DMS79 (cell line): Measurements from ENCODE around the gene MAGIX.
"Not testable (repeated sequence)": the region's sequence is repeated elsewhere in the genome, so short reads cannot be mapped to it uniquely, and the experiment has no call there.

ENCODE experiments used
- DNase-seq: peaks from one replicate; lab custom pipeline; 2025; lab: John Stamatoyannopoulos, UW

MAGIX gene

GRCh38 chrX:49162620-49163019 is at the start of gene MAGIX:
Gene MAGIX, plus strand, starts transcription at chrX:49162758. Its CDS starts 132 bp downstream, at chrX:49162890.
- no peak for DNase-seq

GRCh38 chrX:49116076-49116475 is 46.5 kb upstream of the MAGIX start:
- no peak for DNase-seq

DNA sequence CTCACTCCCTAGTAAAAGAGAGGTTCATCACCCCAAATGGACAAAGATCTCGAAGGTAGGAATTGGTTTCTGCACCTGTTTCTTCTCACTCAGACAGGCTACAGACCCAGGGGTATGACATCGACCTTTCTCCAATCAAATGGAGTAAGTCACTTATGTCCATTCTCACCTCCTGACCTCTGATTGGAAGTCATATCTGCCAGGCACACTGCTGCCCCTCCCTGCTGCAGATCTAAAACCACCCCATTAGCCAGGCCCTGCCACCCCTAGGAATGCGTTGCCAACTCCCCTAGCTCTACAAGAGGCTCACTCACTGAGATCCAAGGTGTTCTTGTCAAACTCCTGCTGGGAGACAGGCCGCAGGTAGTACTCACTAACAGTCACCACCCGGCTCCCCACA is 45.8 kb upstream of the MAGIX start:
- no peak for DNase-seq

DNA sequence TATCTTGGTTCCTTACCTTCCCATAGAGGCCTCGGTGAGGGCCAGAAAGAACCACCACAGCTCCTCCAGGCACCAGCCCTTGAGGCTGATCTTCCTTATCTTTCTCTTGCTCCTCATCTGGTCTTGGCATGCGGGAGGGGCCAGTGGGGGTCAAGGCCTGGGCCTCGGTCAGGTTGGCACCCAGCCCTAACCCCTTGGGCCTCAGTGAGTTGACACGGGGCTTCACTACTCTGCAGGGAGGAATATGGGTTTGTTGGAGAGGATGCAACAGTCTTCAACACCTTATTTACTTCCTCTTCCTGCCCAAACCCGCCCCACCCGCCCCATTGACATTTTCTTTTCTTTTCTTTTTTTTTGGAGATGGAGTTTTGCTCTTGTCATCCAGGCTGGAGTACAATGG is 45.0 kb upstream of the MAGIX start:
- no peak for DNase-seq

GRCh38 chrX:49120091-49120490 is 42.5 kb upstream of the MAGIX start:
- no peak for DNase-seq

- DNase-seq = no peak
These were observed 40.1 kb upstream of the MAGIX start for GRCh38 chrX:49122499-49122898.

GRCh38 chrX:49127742-49128258 is 34.8 kb upstream of the MAGIX start:
- not testable (repeated sequence) for DNase-seq

DNA sequence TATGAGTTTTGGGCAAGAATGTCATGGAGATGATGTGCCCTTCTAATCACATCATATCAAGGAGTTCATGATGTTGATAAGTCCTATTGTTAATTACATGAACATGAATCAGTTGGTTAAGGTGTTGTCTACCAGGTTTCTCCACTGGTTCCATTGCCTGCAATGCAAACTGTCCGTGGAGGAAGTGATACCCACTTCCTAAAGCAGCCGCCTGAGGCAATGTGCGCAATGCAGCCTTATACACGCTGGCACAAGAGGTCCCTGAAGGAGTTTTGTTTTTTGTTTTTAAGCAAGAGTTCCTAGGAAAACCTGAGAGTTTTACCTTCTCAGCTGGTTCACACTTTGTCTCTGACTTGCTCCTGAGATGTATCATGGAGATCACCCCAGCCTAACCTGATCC is 33.1 kb upstream of the MAGIX start:
- DNase-seq = no peak

DNA sequence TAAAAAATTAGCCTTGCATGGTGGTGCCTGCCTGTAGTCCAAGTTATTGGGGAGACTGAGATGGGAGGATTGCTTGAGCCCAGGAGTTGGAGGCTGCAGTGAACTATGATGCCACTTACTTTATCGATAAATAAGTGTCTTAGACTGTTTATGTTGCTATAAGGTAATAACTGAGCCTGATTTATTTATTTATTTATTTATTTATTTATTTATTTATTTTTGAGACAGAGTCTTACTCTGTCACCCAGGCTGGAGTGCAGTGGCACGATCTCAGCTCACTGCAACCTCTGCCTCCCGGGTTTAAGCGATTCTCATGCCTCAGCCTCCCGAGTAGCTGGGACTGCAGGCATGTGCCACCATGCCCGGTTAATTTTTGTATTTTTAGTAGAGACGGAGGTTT is 30.3 kb upstream of the MAGIX start:
- DNase-seq = not testable (repeated sequence)

DNA sequence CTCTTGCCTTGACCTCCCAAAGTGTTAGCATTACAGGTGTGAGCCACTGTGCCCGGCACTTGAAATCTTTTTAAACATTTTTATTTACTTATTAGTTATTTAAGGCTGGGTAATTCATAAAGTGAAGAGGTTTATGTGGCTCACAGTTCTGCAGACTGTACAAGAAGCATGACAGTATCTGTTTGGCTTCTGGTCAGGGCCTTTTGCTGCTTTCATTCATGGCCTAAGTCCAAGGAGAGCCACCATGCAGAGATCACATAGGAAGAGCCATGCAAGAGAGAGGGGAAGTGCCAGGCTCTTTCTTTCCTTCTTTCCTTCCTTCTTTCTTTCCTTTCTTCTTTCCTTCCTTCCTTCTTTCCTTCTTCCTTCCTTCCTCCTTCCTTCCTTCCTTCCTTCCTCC is 28.8 kb upstream of the MAGIX start:
- no peak for DNase-seq

GRCh38 chrX:49137492-49137891 is 25.1 kb upstream of the MAGIX start:
- DNase-seq = no peak

- no peak for DNase-seq
These were observed 22.8 kb upstream of the MAGIX start for GRCh38 chrX:49139713-49140112.

- DNase-seq = not testable (repeated sequence)
These were observed 20.3 kb upstream of the MAGIX start for GRCh38 chrX:49142264-49142663.

- not testable (repeated sequence) for DNase-seq
These were observed 19.4 kb upstream of the MAGIX start for GRCh38 chrX:49143154-49143553.

GRCh38 chrX:49147282-49147681 is 15.3 kb upstream of the MAGIX start:
- no peak for DNase-seq

DNA sequence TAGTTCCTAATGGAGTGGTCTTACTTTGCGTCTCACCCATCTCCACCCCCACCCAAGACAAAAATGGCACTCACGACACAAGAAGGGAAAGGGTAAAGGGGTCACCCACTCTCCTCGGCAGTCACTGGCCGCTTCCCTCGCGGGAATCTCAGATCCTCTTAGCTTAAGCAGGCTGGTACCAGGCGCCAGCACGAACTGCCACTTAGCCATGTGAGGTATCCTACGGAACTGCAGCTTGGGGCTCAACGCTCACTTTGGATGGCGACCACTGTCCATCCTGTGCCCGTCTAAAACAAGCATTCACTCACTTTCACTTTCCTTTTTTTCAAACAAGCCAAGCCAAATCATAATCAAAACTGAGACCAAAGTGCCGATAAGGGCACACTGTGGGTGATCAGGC is 14.6 kb upstream of the MAGIX start:
- no peak for DNase-seq

GRCh38 chrX:49148390-49149100 is 14.0 kb upstream of the MAGIX start:
- DNase-seq = not testable (repeated sequence)

DNA sequence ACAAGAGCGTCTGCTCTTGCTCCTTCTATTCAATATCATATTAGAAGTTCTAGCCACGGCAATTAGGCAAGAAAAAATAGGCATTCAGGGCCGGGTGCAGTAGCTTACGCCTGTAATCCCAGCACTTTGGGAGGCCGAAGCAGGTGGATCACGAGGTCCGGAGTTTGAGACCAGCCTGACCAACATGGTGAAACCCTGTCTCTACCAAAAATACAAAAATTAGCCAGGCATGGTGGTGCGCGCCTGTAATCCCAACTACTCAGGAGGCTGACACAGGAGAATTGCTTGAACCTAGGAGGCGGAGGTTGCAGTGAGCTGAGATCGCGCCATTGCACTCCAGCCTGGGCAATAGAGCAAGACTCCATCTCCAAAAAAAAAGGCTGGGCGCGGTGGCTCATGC is 13.3 kb upstream of the MAGIX start:
- not testable (repeated sequence) for DNase-seq

DNA sequence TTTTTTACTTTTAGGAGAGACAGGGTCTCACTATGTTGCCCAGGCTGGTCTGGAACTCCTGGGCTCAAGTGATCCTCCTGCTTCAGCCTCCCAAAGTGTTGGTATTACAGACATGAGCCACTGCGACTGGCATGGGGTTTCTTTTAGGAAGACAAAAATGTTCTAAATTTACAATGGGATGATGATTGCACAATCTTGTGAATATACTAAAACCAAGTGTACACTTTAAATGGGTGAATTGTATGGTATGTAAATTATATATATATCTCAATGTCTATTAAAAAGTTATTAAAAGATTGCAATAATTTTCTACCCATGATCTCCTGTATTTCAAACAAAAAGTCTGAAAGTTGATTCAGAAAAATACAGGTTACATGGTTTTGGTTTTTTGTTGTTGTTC is 9.1 kb upstream of the MAGIX start:
- no peak for DNase-seq

DNA sequence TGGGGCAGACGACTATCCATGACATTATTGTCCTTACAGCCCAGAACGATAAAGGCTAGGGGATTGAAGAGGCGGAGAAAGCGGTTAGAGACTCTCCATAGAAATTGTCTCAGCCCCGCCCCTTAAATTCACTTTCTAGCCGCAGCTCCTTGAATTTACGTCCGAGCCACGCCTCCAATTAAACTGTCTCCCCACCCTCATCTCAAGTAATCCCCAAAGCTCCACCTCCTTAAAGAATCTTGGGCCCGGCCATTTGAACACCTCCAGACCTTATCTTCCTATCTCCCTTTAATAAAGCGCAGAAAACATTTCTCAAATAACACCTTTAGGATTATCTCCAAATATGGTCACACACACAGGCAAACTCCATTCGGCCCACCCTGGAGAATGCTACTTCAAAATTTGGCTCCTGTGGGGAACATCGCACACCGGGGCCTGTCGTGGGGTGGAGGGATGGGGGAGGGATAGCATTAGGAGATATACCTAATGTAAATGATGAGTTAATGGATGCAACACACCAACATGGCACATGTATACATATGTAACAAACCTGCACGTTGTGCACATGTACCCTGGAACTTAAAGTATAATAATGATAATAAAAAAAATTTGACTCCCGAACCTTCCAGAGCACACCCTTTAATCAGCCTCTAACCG is 7.2 kb upstream of the MAGIX start:
- DNase-seq = peak; percentile 70

DNA sequence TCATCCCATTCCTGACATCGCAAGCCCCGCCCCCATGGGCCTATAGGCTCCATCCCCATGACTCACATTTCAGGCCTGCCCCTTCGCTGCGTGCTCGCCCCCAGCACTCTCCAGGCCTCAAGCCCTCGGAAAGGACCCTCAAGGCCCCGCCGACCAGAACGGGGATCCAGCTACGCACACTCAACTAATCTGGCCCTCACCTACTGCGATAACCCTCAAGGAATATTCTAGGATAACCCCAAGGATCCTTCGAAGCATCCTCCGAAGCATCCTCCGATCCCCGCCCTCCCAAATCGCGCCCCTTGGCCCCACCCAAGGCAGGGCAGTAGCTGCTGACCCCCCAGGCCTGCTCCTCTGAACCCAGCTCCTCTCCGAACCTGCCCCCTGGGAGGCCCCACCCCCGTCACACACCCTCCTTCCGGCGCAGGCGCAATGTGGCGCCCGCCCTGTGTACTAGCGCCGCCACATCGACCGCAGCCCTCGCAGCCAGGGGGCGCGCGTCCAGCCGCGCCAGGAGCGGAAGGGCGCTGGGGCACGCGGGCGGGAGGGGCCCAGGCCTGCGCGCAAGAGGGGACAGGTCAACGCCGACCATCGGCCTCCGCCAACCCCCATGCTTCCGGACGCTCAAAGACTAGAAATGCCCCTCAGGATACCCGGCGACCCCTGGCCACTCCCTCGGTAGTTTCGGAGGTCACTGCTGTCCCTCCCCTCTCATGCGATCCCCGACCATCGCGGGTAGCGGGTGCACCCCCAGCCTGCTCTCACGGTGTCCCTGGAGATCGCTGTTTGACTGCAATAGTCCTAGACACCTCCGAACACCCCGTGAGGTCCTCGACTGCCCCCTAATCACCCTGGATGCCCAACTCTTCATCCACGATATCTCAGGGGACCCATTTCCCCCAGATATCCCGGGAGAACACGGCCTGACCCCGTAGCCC is 6.4 kb upstream of the MAGIX start:
- DNase-seq = peak; percentile 77

DNA sequence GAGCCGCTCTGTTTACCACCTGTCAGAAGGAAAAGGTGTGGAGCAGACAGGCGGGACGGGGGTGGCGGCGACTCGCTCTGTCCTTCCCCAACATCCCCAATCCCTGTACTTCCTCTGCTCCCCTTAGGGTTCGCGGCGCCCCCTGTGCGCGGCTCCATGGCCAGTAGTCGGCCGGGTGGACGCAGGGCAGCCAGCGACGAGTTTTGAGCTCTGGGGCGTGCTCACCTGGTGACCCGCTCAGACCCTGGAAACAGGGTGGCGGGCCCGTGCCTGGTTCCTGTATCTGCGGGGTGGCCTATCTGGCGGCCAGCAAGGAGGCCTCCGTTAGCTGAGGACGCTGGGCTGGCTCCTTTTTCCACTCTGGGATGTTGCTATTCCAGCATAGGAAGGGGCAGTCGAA is 5.4 kb upstream of the MAGIX start:
- no peak for DNase-seq
